Measurements from ENCODE around the gene NUDT14.
A peak's percentile ranks its signal among the peaks of the same experiment; 100 is the strongest.

NUDT14 gene

DNA sequence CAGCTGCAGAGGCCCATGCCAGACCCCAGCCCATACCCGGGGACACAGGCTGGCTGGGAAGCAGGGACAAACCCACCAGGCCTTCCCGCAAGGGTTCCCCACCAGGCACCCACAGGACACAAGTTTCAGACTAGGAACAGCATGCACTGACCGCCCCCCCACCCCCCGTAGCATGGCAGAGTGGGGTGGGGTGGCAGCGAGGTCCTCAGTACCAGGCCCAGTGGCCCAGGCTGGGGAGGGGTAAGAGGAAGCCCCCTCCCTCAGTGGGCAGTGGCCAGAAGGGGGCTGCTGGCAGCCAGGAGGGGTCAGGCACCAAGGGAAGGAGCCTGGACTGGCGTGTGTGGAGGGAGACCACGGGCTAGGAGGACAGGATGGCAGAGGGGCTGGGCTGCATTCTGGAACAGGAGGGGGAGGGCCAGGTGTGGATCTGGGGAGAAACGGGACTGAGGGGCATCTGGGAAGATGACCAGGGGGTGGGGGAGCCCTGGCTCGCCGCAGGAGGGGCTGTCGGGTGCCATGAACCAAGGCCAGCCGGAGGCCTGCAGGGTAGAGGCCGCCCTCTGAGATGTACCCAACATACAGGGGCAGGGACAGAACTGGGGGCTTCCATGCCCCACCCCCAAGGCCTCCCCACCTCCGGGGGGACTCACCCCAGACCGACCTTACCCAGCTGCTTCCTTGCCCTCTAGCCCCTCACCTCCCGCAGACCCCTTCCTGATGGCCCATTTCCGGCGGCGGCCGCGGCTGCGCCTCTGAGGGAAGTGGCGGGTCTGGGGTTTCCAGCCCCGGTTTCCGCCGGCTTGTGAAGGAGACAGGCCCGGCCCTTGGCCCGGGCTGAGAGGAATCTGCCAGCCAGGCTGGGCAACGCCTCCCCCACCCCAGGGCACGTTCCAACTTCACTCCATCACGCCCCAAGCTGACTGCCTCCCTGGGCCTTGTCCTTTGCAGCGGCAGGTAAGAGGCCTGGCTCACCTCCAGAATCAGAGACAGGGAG, 6.9 kb downstream of the NUDT14 start:
- no peak for DNase-seq (ENCODE audit: low read depth in 1 of 2, low spot score in 1 of 2)
- in situ Hi-C loops (cut with HindIII; ENCODE audit: low pct_unique_long_range_greater_than_20kb, low sequenced_read_pairs): no loop called here
- TF ChIP-seq JUND (IDR thresholded peaks at IDR 0.05; ENCODE audit: low read depth): no peak

DNA sequence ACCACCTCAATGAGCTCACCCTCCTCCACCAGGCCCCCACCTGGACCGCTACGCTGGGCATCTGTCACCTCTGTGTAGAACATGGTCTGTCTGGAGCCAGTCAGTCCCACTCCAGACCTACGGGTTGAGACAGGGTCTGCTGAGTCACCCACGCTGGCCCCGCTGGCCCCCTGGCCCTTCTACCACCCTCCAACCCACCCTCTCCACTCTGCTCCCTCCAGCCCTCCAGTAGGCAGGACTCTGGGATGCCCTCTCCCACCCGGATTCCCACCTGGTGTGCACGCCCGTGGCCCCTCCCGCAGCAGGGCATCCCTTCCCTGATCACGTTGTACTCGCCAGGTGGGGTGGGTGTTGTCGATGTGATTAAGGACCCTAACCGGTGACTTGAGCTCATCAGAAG, 8.0 kb downstream of the NUDT14 start:
- in situ Hi-C loops (cut with HindIII; ENCODE audit: low pct_unique_long_range_greater_than_20kb, low sequenced_read_pairs): no loop called here
- no peak for DNase-seq (ENCODE audit: low read depth in 1 of 2, low spot score in 1 of 2)
- no peak for TF ChIP-seq JUND (IDR thresholded peaks at IDR 0.05; ENCODE audit: low read depth)

DNA sequence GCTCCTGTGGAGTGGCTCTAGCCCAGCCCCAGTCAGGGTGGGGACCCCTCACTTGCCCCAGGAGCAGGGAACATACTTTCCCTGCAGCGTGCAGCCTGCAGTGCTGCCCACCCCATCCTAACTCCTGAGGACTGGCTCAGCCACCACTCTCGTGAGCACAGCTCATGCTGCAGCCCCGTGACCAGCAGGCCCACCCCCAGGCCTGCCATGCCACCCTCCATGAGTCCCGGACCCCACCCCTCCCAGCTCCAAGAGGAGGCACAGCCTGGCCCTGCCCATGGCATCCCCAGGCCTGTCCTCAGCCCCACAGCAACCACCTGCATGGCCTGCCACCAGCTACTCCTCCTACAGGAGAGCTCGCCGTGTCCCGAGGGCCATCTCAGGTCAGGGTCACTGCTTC, 8.6 kb downstream of the NUDT14 start:
- in situ Hi-C loops (cut with HindIII; ENCODE audit: low pct_unique_long_range_greater_than_20kb, low sequenced_read_pairs): no loop called here
- no peak for DNase-seq (ENCODE audit: low read depth in 1 of 2, low spot score in 1 of 2)
- no peak for TF ChIP-seq JUND (IDR thresholded peaks at IDR 0.05; ENCODE audit: low read depth)

DNA sequence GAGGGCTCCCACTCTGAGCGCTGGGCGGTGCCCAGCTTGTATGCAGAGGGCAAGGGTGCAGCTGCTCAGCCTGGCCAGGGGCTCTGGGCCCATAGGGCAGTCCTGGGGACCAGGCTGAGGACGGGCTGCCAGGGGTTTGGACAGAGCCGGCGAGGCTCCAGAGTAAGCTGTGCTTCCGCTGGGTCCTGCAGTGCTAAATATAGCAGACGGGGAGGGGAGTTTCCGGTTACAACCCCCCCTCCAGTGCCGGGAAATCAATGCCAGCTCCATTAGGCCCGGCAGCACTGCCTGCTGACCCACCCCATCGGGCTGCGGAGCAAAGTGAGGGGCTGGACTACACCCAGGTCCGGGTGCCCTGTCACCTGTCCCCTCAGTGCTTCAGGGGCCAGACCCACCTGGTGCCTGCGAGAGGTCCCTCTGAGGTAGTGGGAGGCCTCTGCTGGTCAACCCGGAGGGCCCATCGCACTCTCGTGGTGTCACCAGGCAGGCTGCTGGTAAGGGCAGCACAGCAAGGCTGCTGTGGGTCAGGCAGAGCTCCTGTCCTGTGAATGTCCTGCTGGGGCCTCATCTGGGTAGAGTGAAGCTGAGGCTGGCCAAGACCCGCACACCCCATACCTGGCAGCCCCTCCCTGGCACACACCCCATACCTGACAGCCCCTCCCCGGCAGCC, 10.0 kb downstream of the NUDT14 start:
- in situ Hi-C loops (cut with HindIII; ENCODE audit: low pct_unique_long_range_greater_than_20kb, low sequenced_read_pairs): no loop called here
- DNase-seq (ENCODE audit: low read depth in 1 of 2, low spot score in 1 of 2): no peak
- TF ChIP-seq JUND (IDR thresholded peaks at IDR 0.05; ENCODE audit: low read depth): no peak

DNA sequence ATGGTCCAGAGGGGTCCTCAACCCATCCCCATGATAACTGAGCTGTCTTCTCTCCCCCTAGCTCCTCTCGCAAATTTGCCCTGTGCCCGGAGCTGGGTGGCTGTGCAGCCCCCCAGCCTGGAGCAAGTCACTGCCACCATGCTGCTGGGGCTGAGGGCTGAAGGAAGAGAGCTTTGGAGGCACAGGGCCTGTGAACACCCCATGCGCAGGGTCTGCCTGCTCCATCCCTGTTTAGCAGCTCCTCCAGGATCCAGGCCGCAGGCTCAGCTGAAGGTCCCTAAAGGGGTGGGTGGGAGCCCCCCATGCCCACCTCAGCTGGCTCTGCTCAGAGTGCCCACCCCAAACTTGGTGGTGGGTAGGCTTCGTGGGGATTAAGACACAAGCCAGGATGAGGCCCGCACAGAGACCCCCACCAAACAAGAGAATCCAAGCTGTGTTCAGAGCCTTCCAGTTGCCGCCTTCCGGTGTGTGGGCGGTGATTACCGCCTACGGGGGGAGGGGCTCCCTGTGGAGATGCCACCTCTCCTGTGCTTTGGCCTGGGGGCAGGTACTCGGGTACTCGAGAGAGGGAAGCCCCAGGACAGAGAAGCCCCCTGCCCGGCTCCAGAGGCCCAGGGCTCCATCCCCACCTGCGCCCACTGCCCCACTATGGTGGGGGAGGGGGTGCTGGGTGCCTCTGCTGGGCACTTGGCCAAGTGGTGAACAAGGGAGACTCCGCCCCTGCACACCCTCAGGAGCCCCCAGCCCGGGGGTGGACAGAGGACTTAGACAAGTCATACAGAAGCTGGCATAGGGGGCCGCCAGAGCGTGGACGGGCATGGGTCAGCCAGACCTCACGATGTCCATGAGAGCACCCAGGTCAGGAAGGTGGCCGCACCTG, 11.1 kb downstream of the NUDT14 start:
- no peak for TF ChIP-seq JUND (IDR thresholded peaks at IDR 0.05; ENCODE audit: low read depth)
- in situ Hi-C loops (cut with HindIII; ENCODE audit: low pct_unique_long_range_greater_than_20kb, low sequenced_read_pairs): no loop called here
- no peak for DNase-seq (ENCODE audit: low read depth in 1 of 2, low spot score in 1 of 2)

DNA sequence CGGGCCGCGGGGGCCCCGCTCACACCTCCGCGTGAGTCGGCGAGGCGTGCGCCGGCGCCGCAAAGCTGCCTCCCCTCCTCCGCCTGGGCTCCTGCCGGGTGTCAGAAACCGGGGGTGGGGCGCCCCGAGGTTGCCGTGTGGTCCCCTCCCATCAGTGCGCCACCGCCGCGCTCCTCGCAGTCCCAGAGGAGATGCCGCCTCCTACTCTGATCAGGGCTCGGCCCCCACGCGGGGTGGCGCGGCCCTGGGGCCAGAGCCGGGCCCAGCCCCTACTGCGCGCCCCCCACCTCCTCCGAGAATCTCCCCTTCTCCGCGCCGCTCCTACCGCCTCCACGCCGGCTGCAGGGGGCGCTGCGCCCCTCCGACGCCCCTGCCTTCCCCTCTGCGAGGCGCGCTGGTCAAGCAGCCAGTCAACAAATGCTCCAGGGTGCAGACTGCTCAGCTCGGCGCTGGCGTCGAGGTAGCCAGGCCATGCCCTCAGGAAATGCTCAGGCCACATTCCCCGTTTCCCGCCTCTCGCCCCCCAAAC, 12.1 kb downstream of the NUDT14 start:
- DNase-seq (ENCODE audit: low read depth in 1 of 2, low spot score in 1 of 2): peak; percentile 65 to 74
- TF ChIP-seq JUND (IDR thresholded peaks at IDR 0.05; ENCODE audit: low read depth): no peak
- in situ Hi-C loops (cut with HindIII; ENCODE audit: low pct_unique_long_range_greater_than_20kb, low sequenced_read_pairs): no loop called here

DNA sequence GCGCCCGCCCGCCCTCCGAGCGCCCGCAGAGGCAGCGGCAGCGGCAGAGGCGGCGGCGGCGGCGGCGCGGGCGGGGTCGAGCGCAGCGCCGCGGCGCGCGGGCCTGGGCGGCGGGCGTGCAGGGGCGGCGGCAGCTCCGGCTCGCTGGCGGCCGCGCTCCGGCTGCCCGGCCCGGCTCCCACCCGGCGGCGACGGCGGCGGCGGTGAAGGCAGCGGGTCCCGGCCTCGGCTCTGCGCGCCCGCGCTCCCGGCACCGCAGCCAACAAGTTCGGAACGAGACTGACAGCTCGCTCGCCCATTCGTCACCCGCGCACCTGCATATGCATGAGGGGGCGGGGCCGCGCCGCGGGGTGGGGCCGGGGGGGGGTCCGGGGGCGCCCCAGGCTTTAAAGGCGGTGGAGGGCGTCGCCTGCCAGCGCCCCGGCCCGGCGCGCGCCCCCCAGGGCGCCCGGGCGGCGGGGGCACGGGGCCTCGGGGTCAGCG, 12.6 kb downstream of the NUDT14 start, which contains the start of gene JAG2:
Gene JAG2 (minus strand): TSS at position 281 of the 483 bp plus-strand sequence. CDS start 356 bp downstream, outside the sequence.
- DNase-seq (ENCODE audit: low read depth in 1 of 2, low spot score in 1 of 2): peak; percentile 89 to 96
- TF ChIP-seq JUND (IDR thresholded peaks at IDR 0.05; ENCODE audit: low read depth): no peak
- in situ Hi-C loops (cut with HindIII; ENCODE audit: low pct_unique_long_range_greater_than_20kb, low sequenced_read_pairs): no loop called here

DNA sequence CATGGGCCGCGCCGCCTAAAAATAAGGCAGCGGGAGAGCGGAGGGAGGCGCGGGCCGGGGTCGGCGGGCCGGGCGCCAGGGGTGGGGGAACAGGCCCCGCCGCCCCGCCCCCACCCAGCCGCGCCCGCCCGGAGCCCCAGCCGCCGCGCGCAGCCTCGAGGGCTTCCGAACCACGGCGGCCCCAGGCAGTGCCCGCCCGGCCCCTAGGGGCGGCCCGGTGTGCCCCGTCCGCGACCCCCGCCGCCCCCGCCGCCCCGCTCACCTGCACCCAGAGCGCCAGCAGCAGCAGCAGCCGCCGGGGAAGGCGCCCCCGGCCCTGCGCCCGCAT, 13.1 kb downstream of the NUDT14 start:
- TF ChIP-seq JUND (IDR thresholded peaks at IDR 0.05; ENCODE audit: low read depth): no peak
- in situ Hi-C loops (cut with HindIII; ENCODE audit: low pct_unique_long_range_greater_than_20kb, low sequenced_read_pairs): no loop called here
- no peak for DNase-seq (ENCODE audit: low read depth in 1 of 2, low spot score in 1 of 2)

DNA sequence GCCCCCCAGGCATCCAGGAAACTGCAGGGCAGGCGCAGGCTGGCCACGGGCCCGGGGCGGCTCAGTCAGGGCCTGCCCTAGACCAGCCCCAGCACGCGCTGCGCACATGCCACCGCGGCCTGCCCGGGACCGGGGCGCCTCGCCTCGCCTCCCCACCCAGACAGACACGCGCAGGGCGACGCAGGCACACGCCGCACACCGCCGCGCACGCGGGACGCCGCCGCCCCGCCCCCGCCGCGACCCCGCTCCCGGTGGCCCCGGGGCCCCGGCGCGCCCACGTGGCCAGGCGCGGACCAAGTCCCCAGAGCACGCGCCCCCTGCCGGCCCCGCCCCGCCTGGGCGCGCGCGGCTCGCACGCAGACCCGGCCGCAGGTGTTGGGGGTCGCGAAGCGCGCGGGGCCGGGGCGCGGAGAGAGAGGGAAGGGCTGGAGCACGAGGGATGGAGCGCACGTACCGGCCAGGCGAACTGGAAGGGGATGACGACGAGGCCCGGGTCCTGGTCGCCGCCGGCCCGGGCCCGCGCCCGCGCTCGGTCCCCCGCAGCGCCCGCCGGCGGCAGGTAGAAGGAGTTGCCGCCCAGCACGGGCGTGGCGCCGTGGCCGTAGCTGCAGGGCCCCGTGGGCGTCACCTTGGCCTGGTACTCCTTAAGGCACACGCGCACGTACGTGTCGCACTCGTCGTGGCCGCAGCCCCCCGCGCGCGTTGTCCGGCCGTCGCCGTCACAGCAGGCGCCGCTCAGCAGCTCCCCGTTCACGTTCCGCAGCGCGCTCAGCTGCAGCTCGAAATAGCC, 13.6 kb downstream of the NUDT14 start:
- DNase-seq (ENCODE audit: low read depth in 1 of 2, low spot score in 1 of 2): peak; percentile 73 to 80
- no peak for TF ChIP-seq JUND (IDR thresholded peaks at IDR 0.05; ENCODE audit: low read depth)
- in situ Hi-C loops (cut with HindIII; ENCODE audit: low pct_unique_long_range_greater_than_20kb, low sequenced_read_pairs): no loop called here

DNA sequence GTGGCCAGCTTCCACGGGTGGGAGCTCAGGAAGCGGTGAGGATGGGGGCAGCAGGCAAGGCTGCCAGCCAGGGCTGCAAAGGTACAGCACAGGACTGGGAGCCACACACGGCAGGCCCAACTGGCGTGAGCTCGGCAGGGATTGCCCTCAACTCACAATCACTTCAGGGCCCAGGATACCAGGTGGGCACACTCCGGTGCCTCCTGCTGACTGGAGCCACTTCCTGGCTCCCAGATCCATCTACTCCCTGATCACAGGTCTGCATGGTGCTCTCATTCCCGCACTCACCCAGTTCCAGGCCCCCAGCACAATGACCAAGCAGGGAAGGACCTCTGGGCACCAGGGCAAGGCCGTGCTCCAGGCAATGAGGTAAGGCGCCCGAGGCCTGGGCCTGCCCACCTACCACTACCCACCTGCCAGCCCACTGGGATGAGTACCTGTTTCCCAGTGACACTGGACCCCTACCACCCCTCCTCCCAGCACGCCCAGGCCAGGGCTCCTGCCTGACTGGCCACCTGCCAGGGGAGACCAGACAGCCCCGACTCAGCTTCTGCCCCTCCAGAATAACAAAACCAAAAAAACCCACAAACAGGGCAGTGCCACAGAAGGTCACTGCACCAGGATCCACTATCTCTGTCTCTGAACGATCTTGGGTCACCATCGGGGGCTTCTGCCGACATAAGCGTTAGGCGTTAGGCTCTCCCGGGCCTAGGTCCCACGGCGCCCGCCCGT, 14.4 kb downstream of the NUDT14 start:
- TF ChIP-seq JUND (IDR thresholded peaks at IDR 0.05; ENCODE audit: low read depth): no peak
- in situ Hi-C loops (cut with HindIII; ENCODE audit: low pct_unique_long_range_greater_than_20kb, low sequenced_read_pairs): no loop called here
- DNase-seq (ENCODE audit: low read depth in 1 of 2, low spot score in 1 of 2): no peak

All from T47D (cell line).